Breast epithelium (tissue), 3 donors: Measurements from ENCODE around the gene STEEP1.

Experiments used
- POLR2A ChIP-seq: fragments of 450-650 bp; IDR thresholded peaks from one replicate; pipeline ENCODE4 v1.6.1; 2016; ENCODE audit warnings: antibody characterized with exemption, mild to moderate bottlenecking, moderate library complexity
- POLR2AphosphoS5 ChIP-seq, 3 donors: sonication (generic); formaldehyde crosslinking; IDR thresholded peaks; one replicate each; pipeline ENCODE4 v1.6.1; 2017; ENCODE audit warnings: antibody characterized with exemption in 3 of 3
- TF ChIP-seq, protein P1 (sequence below), 3 donors: fragments of 450-650 bp; IDR thresholded peaks; one replicate each; pipeline ENCODE4 v1.5.1; 2016 to 2017; ENCODE audit warnings: antibody characterized with exemption in 3 of 3, mild to moderate bottlenecking in 3 of 3, moderate library complexity in 3 of 3

DNA sequence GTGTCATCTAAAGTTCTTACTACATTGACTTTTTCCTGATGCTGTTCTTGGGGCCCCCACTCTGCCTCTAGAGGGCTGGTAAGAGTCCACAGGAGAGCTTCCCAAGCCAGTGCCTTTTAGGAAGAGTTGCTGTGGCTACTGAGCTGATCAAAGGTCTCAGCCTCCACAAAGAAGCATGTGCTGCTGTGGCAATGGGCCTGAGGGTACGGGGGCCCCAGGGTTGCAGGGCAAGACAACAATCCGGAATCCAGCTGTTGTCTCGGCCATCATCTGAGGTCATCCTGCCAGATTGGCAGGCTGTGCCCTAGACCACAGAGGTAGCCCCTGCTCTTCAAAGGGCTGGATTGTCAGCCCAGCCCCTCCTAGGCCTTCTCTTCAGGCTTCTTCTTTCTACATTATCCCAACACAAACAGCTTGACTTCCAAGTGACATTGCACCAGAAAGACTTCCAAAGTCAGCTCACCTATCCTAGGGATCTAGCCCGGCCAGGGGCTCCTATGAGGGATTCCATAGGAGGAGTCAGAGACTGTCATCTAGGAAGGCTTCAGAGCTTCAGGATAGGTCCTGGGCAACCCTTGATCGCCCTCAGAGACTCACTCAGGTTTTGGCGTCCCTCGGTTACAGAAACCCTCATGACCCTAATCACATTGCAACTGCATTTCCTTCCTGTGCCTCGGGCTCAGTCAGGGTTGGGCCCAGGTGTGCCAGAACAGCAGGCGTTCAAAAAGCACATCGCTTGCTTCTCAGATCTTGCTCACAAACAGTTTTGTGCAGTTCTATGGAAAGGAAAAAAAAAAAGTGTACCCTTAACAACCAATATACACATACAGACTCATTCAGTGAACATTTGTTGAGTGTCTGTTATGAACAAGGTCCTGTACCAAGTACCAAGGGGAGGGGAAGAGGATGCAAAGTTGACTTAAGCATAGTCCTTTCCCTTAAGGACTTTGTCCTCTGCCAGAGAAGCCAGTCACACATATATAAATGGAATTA lies 69.2 kb downstream of the STEEP1 start:
- TF ChIP-seq, protein P1, sequence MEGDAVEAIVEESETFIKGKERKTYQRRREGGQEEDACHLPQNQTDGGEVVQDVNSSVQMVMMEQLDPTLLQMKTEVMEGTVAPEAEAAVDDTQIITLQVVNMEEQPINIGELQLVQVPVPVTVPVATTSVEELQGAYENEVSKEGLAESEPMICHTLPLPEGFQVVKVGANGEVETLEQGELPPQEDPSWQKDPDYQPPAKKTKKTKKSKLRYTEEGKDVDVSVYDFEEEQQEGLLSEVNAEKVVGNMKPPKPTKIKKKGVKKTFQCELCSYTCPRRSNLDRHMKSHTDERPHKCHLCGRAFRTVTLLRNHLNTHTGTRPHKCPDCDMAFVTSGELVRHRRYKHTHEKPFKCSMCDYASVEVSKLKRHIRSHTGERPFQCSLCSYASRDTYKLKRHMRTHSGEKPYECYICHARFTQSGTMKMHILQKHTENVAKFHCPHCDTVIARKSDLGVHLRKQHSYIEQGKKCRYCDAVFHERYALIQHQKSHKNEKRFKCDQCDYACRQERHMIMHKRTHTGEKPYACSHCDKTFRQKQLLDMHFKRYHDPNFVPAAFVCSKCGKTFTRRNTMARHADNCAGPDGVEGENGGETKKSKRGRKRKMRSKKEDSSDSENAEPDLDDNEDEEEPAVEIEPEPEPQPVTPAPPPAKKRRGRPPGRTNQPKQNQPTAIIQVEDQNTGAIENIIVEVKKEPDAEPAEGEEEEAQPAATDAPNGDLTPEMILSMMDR (IDR thresholded peaks at IDR 0.05) = no peak
- TF ChIP-seq POLR2A (no peak), POLR2AphosphoS5 (IDR thresholded peaks at IDR 0.05) (no peak)
